Liver (tissue), 9 donors: ENCODE results near the gene SELENOS. TPM values are rescaled to one million over a fixed set of nuclear protein-coding genes. Genes with fewer than 3 reads are reported as not detected.

Experiments used
- DNase-seq: peaks from one replicate; pipeline ENCODE4 v3.0.0-alpha.2; 2017; ENCODE audit warnings: low spot score
- H3K27ac ChIP-seq, 2 donors: one replicate each; pipeline ENCODE4 v1.7.0; 2013; ENCODE audit warnings: inconsistent platforms in 2 of 2, low read length in 2 of 2, control low read depth in 1 of 2, low read depth in 1 of 2, mild to moderate bottlenecking in 1 of 2
- H3K27me3 ChIP-seq, 4 donors: one replicate each; pipeline versions ENCODE4 v1.6.1 to v1.7.0; 2013; ENCODE audit warnings: low read length in 3 of 4, inconsistent platforms in 1 of 4, mild to moderate bottlenecking in 1 of 4, moderate library complexity in 1 of 4; ENCODE audit not compliant: control insufficient read depth in 4 of 4, insufficient read depth in 4 of 4
- H3K36me3 ChIP-seq, 4 donors: one replicate each; pipeline versions ENCODE4 v1.6.1 to v1.7.0; 2013; ENCODE audit warnings: low read length in 3 of 4, mild to moderate bottlenecking in 3 of 4, low read depth in 1 of 4, moderate library complexity in 1 of 4; ENCODE audit not compliant: control insufficient read depth in 4 of 4, insufficient read depth in 3 of 4
- H3K4me1 ChIP-seq, 4 donors: one replicate each; pipeline versions ENCODE4 v1.6.1 to v1.7.0; 2013; ENCODE audit warnings: low read length in 3 of 4, mild to moderate bottlenecking in 3 of 4, moderate library complexity in 1 of 4; ENCODE audit not compliant: control insufficient read depth in 4 of 4, insufficient read depth in 4 of 4
- H3K4me3 ChIP-seq, 3 donors: one replicate each; pipeline versions ENCODE4 v1.6.1 to v1.7.0; 2013; ENCODE audit warnings: low read length in 3 of 3, control low read depth in 1 of 3, low read depth in 1 of 3, mild to moderate bottlenecking in 1 of 3
- H3K9ac ChIP-seq, 2 donors: one replicate each; pipeline ENCODE4 v1.7.0; 2013; ENCODE audit warnings: low read length in 2 of 2, mild to moderate bottlenecking in 2 of 2, moderate library complexity in 2 of 2, control low read depth in 1 of 2, low read depth in 1 of 2
- H3K9me3 ChIP-seq, 4 donors: one replicate each; pipeline versions ENCODE4 v1.6.1 to v1.7.0; 2013; ENCODE audit warnings: low read length in 3 of 4; ENCODE audit not compliant: control insufficient read depth in 4 of 4
- EGR1 ChIP-seq, 2 donors: IDR thresholded peaks; 2 replicates each; pipeline ENCODE4 v1.6.1; 2016 to 2018; ENCODE audit warnings: antibody characterized with exemption in 2 of 2, low read depth in 2 of 2
- FOXA2 ChIP-seq: IDR thresholded peaks from 2 replicates; pipeline ENCODE4 v1.6.1; 2016; ENCODE audit warnings: antibody characterized with exemption
- GABPA ChIP-seq, 2 donors: IDR thresholded peaks in 1 of 2; conservative IDR thresholded peaks in 1 of 2; 2 replicates each; pipeline ENCODE4 v1.6.1; 2016; ENCODE audit warnings: antibody characterized with exemption in 2 of 2, mild to moderate bottlenecking in 1 of 2, moderate library complexity in 1 of 2
- HNF4A ChIP-seq, 2 donors: conservative IDR thresholded peaks; 2 replicates each; pipeline ENCODE4 v1.6.1; 2016; ENCODE audit warnings: antibody characterized with exemption in 2 of 2, mild to moderate bottlenecking in 2 of 2
- HNF4G ChIP-seq: IDR thresholded peaks from 2 replicates; pipeline ENCODE4 v1.6.1; 2016; ENCODE audit warnings: antibody characterized with exemption
- JUND ChIP-seq, 2 donors: IDR thresholded peaks; 2 replicates each; pipeline ENCODE4 v1.6.1; 2016; ENCODE audit warnings: antibody characterized with exemption in 2 of 2
- NR2F2 ChIP-seq: IDR thresholded peaks from 2 replicates; pipeline ENCODE4 v1.6.1; 2016; ENCODE audit warnings: antibody characterized with exemption
- REST ChIP-seq: IDR thresholded peaks from 2 replicates; pipeline ENCODE4 v1.6.1; 2016; ENCODE audit warnings: antibody characterized with exemption, mild to moderate bottlenecking
- RXRA ChIP-seq, 2 donors: IDR thresholded peaks; 2 replicates each; pipeline ENCODE4 v1.6.1; 2017 to 2018; ENCODE audit warnings: antibody characterized with exemption in 2 of 2, mild to moderate bottlenecking in 1 of 2
- SP1 ChIP-seq: IDR thresholded peaks from 2 replicates; pipeline ENCODE4 v1.6.1; 2018; ENCODE audit warnings: antibody characterized with exemption, mild to moderate bottlenecking
- TAF1 ChIP-seq: conservative IDR thresholded peaks from 2 replicates; pipeline ENCODE4 v1.6.1; 2016; ENCODE audit warnings: antibody characterized with exemption, mild to moderate bottlenecking
- YY1 ChIP-seq: IDR thresholded peaks from 2 replicates; pipeline ENCODE4 v1.6.1; 2016; ENCODE audit warnings: antibody characterized with exemption, mild to moderate bottlenecking
- ZBTB33 ChIP-seq: IDR thresholded peaks from 2 replicates; pipeline ENCODE4 v1.6.1; 2016; ENCODE audit warnings: antibody characterized with exemption
- WGBS: extraction: QIAGEN DNeasy Blood & Tissue Kit; methylation state at CpG from one replicate; pipeline ENCODE4 v1.1.7; 2013; 5-methylcytosine and 5-hydroxymethylcytosine counted together
- polyA plus RNA-seq, 2 donors: library from polyadenylated mRNA; stranded (reverse) in 1 of 2; unstranded in 1 of 2; fragments of 200-250 nt in 1 of 2; fragments of >200 nt in 1 of 2; fragmentation: Nextera tagmentation in 1 of 2; extraction: Ambion mirVana in 1 of 2; gene quantifications; one replicate each; pipeline versions ENCODE4 v1.2.1 to v1.2.3, GENCODE V29; 2013 to 2015
- total RNA-seq, 2 donors: library from RNA; depleted of rRNA; stranded (reverse); fragments of >200 nt; gene quantifications; one replicate each; pipeline ENCODE4 v1.2.3, GENCODE V29; 2014
- donor health status: healthy.
- donor health status: healthy.
- donor health status: healthy.
- donor health status: healthy.
- donor health status: healthy.

The SELENOS gene
- total and polyA plus RNA-seq, 4 donors, result 25.8 to 71.1 (median 65.8) TPM

- WGBS, result 35% methylated on average over 2 of the region's 2 CpGs
- Histone ChIP-seq H3K4me1 (peaks cover 2 to 28% (median 14%) of the 10 kb centered on the region in 4 donors), H3K27ac (peak overlapping the region; percentile 21 to 51), H3K4me3 (no peak overlapping the region), H3K9ac (no peak overlapping the region), H3K36me3 (peaks cover 4 to 32% (median 23%) of the 10 kb centered on the region in 4 donors), H3K9me3 (no peaks in the 10 kb centered on the region), H3K27me3 (no peaks in the 10 kb centered on the region)
- DNase-seq, result no peak
- TF ChIP-seq REST (no peak), HNF4A (conservative IDR thresholded peaks at IDR 0.05) (peak; percentile 73 to 84), FOXA2 (peak; percentile 45), ZBTB33 (no peak), GABPA (IDR thresholded peaks at IDR 0.05 in 1 of 2, conservative IDR thresholded peaks at IDR 0.05 in 1 of 2) (no peak), YY1 (peak; percentile 23), RXRA (IDR thresholded peaks at IDR 0.05) (peak; percentile 38 to 70), SP1 (peak; percentile 65), TAF1 (no peak), NR2F2 (peak; percentile 33), HNF4G (peak; percentile 44)
These were observed 2.7 kb upstream of the SELENOS start for GRCh38 chr15:101280007-101280406.

GRCh38 chr15:101277943-101278564 lies 769 bp upstream of the SELENOS start:
- no peak for DNase-seq
- peak overlapping the region; percentile 41 to 86 for H3K27ac ChIP-seq
- H3K36me3 ChIP-seq, result peaks cover 8 to 42% (median 34%) of the 10 kb centered on the region in 4 donors
- peaks cover 2 to 28% (median 14%) of the 10 kb centered on the region in 4 donors for H3K4me1 ChIP-seq
- H3K4me3 ChIP-seq, result peak overlapping the region in 2 of 3 donors; percentile 60 to 86
- H3K9ac ChIP-seq, result no peak overlapping the region
- 84% methylated on average over 12 of the region's 12 CpGs for WGBS
- no peaks in the 10 kb centered on the region for H3K9me3 ChIP-seq
- no peaks in the 10 kb centered on the region for H3K27me3 ChIP-seq
- TF ChIP-seq TAF1 (no peak), YY1 (no peak), HNF4A (conservative IDR thresholded peaks at IDR 0.05) (no peak), RXRA (IDR thresholded peaks at IDR 0.05) (no peak), EGR1 (IDR thresholded peaks at IDR 0.05; ENCODE audit: low read depth in 2 of 2) (no peak), FOXA2 (no peak), SP1 (no peak), ZBTB33 (no peak), NR2F2 (no peak), GABPA (IDR thresholded peaks at IDR 0.05 in 1 of 2, conservative IDR thresholded peaks at IDR 0.05 in 1 of 2) (no peak), JUND (IDR thresholded peaks at IDR 0.05) (no peak)
